Activated CD4-positive, alpha-beta T cell treated with anti-CD3 and anti-CD28 coated beads for 36 hours (primary cell): ENCODE measurements around the gene ZNF211. TPM values are rescaled to one million over a fixed set of nuclear protein-coding genes. Genes with fewer than 3 reads are reported as not detected.

Experiments
- ATAC-seq: fragments of 200-7000 bp; cut with Tn5 transposase; one replicate; pipeline ENCODE4 v1.10.0; 2021; ENCODE audit warnings: mild to moderate bottlenecking, moderate library complexity
- CTCF ChIA-PET: fragments of 350-600 bp; sonication (Branson Sonifier 250); formaldehyde crosslinking; loops from one replicate; lab custom pipeline; 2021; ENCODE audit warnings: antibody characterized with exemption; lab: Charles Lee
- POLR2A ChIA-PET: fragments of 350-600 bp; sonication (Branson Sonifier 250); formaldehyde crosslinking; loops from one replicate; lab custom pipeline; 2021; ENCODE audit warnings: antibody characterized with exemption, inconsistent platforms; lab: Charles Lee
- DNase-seq: peaks from one replicate; pipeline ENCODE4 v3.0.0-alpha.2; 2020
- H3K27ac Mint-ChIP-seq: one replicate; pipeline ENCODE4 v1.8.0; 2021; ENCODE audit warnings: mixed read lengths
- H3K27me3 Mint-ChIP-seq: one replicate; pipeline ENCODE4 v1.8.0; 2021; ENCODE audit warnings: mixed read lengths
- H3K36me3 Mint-ChIP-seq: one replicate; pipeline ENCODE4 v1.8.0; 2021; ENCODE audit warnings: low read depth, mixed read lengths
- H3K4me1 Mint-ChIP-seq: one replicate; pipeline ENCODE4 v1.8.0; 2021; ENCODE audit warnings: mixed read lengths
- H3K4me3 Mint-ChIP-seq: one replicate; pipeline ENCODE4 v1.8.0; 2021; ENCODE audit warnings: mild to moderate bottlenecking, moderate library complexity, mixed read lengths
- H3K9me3 Mint-ChIP-seq: one replicate; pipeline ENCODE4 v1.8.0; 2021; ENCODE audit warnings: low read depth, mixed read lengths
- intact Hi-C, 2 experiments: fragments of 100-400 bp; cut with DNase I in 1 of 2; cut with micrococcal nuclease in 1 of 2; formaldehyde crosslinking; loops; one replicate each; pipeline versions ENCODE4 v1.14.2 to v1.15.1; 2022 to 2024; cut with DNase I, micrococcal nuclease
- total RNA-seq, 2 experiments: library from RNA; stranded (reverse); gene quantifications; one replicate each; pipeline ENCODE4 v1.2.3, GENCODE V29; 2021

Gene ZNF211
- total RNA-seq, 2 experiments from 2014 or later, result 8.9 to 9.5 TPM

DNA sequence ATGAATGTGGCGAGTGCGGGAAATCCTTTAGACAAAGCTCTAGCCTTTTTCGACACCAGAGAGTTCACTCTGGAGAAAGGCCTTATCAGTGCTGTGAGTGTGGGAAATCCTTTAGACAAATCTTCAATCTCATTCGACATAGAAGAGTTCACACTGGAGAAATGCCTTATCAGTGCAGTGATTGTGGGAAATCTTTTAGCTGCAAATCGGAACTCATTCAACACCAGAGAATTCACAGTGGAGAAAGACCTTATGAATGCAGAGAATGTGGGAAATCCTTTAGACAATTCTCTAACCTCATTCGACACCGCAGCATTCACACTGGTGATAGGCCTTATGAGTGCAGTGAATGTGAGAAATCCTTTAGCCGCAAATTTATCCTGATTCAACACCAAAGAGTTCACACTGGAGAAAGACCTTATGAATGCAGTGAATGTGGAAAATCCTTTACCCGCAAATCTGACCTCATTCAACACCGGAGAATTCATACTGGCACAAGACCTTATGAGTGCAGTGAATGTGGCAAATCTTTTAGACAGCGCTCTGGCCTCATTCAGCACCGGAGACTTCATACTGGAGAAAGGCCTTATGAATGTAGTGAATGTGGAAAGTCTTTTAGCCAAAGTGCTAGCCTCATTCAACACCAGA is 54.5 kb downstream of the ZNF211 start:
- intact Hi-C loops, result loop anchor here in 1 of 2 experiments (1.0 kb wide), 1 partner anchor 45 kb away; no protein-coding TSS in a partner anchor
- Mint-ChIP-seq H3K4me3 (no peak overlapping the region), H3K27me3 (no peaks in the 10 kb centered on the region), H3K27ac (no peak overlapping the region), H3K9me3 (peaks cover 65% of the 10 kb centered on the region), H3K36me3 (peaks cover 86% of the 10 kb centered on the region), H3K4me1 (peaks cover 22% of the 10 kb centered on the region)
- DNase-seq, result no peak
- ChIA-PET POLR2A (no interaction called here), CTCF (no interaction called here)
- ATAC-seq, result no peak

- H3K27me3 Mint-ChIP-seq, result no peaks in the 10 kb centered on the region
- intact Hi-C loops, result no loop called here
- ATAC-seq (no peak), DNase-seq (no peak)
- H3K9me3 Mint-ChIP-seq, result peaks cover 65% of the 10 kb centered on the region
- ChIA-PET CTCF (no interaction called here), POLR2A (no interaction called here)
- H3K27ac Mint-ChIP-seq, result no peak overlapping the region
- peaks cover 15% of the 10 kb centered on the region for H3K4me1 Mint-ChIP-seq
- H3K4me3 Mint-ChIP-seq, result no peak overlapping the region
- peaks cover 86% of the 10 kb centered on the region for H3K36me3 Mint-ChIP-seq
These were observed 55.2 kb downstream of the ZNF211 start for GRCh38 chr19:57688011-57688763.

GRCh38 chr19:57689750-57690149 is 56.8 kb downstream of the ZNF211 start:
- H3K9me3 Mint-ChIP-seq, result peaks cover 62% of the 10 kb centered on the region
- no peak for DNase-seq
- no peak for ATAC-seq
- no peak overlapping the region for H3K27ac Mint-ChIP-seq
- H3K36me3 Mint-ChIP-seq, result peaks cover 84% of the 10 kb centered on the region
- POLR2A ChIA-PET, result no interaction called here
- H3K4me3 Mint-ChIP-seq, result no peak overlapping the region
- H3K27me3 Mint-ChIP-seq, result no peaks in the 10 kb centered on the region
- CTCF ChIA-PET, result no interaction called here
- intact Hi-C loops, result no loop called here
- H3K4me1 Mint-ChIP-seq, result peaks cover 2% of the 10 kb centered on the region

Other genes starting within 250 kb of the ZNF211 start
- 10 to 100 TPM; 15.1 to 20.3 TPM for gene ZNF548, start 243.3 kb upstream of the ZNF211 start, total RNA-seq
- gene ZNF17, start 222.0 kb upstream of the ZNF211 start, total RNA-seq, result 1 to 10 TPM; 6.4 to 8.3 TPM
- 10 to 100 TPM; 10.6 to 17.9 TPM for gene ZNF749, start 197.8 kb upstream of the ZNF211 start, total RNA-seq
- under 1 TPM; 0.09 to 0.16 TPM for gene VN1R1, start 176.0 kb upstream of the ZNF211 start, total RNA-seq
- 1 to 10 TPM; 6.5 to 7.5 TPM for gene ZNF772, start 155.6 kb upstream of the ZNF211 start, total RNA-seq
- gene ZNF419, start 145.4 kb upstream of the ZNF211 start, total RNA-seq, result 1 to 10 TPM; 6.3 to 6.6 TPM
- gene ZNF773, start 133.2 kb upstream of the ZNF211 start, total RNA-seq, result 1 to 10 TPM; 5.9 to 6.5 TPM
- gene ZNF549, start 105.8 kb upstream of the ZNF211 start, total RNA-seq, result 1 to 10 TPM; 3.7 to 4.6 TPM
- gene ZNF550, start 73.3 kb upstream of the ZNF211 start, total RNA-seq, result 10 to 100 TPM; 11.8 to 11.9 TPM
- 1 to 10 TPM; 3.3 to 3.7 TPM for gene ZNF416, start 54.3 kb upstream of the ZNF211 start, total RNA-seq
- gene ZIK1, start 49.0 kb upstream of the ZNF211 start, total RNA-seq, result 1 to 10 TPM; 4.6 to 5.3 TPM
- gene ZNF530, start 33.3 kb upstream of the ZNF211 start, total RNA-seq, result 1 to 10 TPM; 7.1 to 7.2 TPM
- gene ZNF134, start 18.9 kb upstream of the ZNF211 start, total RNA-seq, result 1 to 10 TPM; 7.6 to 9.7 TPM
- not detected for gene ZSCAN4, start 35.8 kb downstream of the ZNF211 start, total RNA-seq
- 10 to 100 TPM in 1 of 2 experiments, 1 to 10 TPM in 1; 9.8 to 13.0 TPM for gene ZNF551, start 48.8 kb downstream of the ZNF211 start, total RNA-seq
- 1 to 10 TPM; 4.4 to 5.0 TPM for gene ZNF154, start 76.0 kb downstream of the ZNF211 start, total RNA-seq
- 1 to 10 TPM; 7.5 to 8.8 TPM for gene ZNF671, start 94.5 kb downstream of the ZNF211 start, total RNA-seq
- gene ZNF776, start 113.6 kb downstream of the ZNF211 start, total RNA-seq, result 10 to 100 TPM in 1 of 2 experiments, 1 to 10 TPM in 1; 8.9 to 14.7 TPM
- 10 to 100 TPM; 20.3 to 20.5 TPM for gene ZNF586, start 136.5 kb downstream of the ZNF211 start, total RNA-seq
- 1 to 10 TPM; 5.9 to 6.1 TPM for gene ZNF552, start 181.7 kb downstream of the ZNF211 start, total RNA-seq
- 10 to 100 TPM; 16.8 to 18.2 TPM for gene ZNF587B, start 197.1 kb downstream of the ZNF211 start, total RNA-seq
- gene ZNF587, start 216.7 kb downstream of the ZNF211 start, total RNA-seq, result 10 to 100 TPM; 20.1 to 22.9 TPM